H1 (cell line): ENCODE data around the gene ARMC7. TPM values are rescaled to one million over a fixed set of nuclear protein-coding genes. Genes with fewer than 3 reads are reported as not detected.

Experiments used
- CTCF ChIA-PET: fragments of 300-600 bp; sonication (Branson Sonifier 250); formaldehyde crosslinking; loops from one replicate; lab custom pipeline; 2021; ENCODE audit not compliant: partially characterized antibody; lab: Charles Lee
- POLR2A ChIA-PET: fragments of 300-600 bp; sonication (Branson Sonifier 250); formaldehyde crosslinking; loops from one replicate; lab custom pipeline; 2021; ENCODE audit warnings: inconsistent platforms; ENCODE audit not compliant: partially characterized antibody; lab: Charles Lee
- DNase-seq, 2 experiments: peaks; one replicate each; pipeline versions ENCODE4 v3.0.0 to v3.0.0-alpha.2; 2010 to 2022; ENCODE audit warnings: low spot score in 2 of 2, low read depth in 1 of 2, mixed read lengths in 1 of 2
- FAIRE-seq: peaks from 2 replicates; lab custom pipeline; 2011; peaks lifted over from hg19 to GRCh38; lab: Jason Lieb, UNC
- H2AFZ ChIP-seq: 2 replicates; pipeline ENCODE4 v1.8.1; 2012; ENCODE audit warnings: low read length, inconsistent platforms
- H2AK5ac ChIP-seq: 2 replicates; pipeline ENCODE4 v1.6.1; 2013; ENCODE audit warnings: low read depth, low read length
- H2BK120ac ChIP-seq: replicated peaks from 2 replicates; pipeline ENCODE3; 2013; ENCODE audit warnings: low read depth, low read length, inconsistent platforms
- H2BK12ac ChIP-seq: 2 replicates; pipeline ENCODE4 v1.6.1; 2013; ENCODE audit warnings: low read depth, low read length
- H2BK15ac ChIP-seq: 2 replicates; pipeline ENCODE4 v1.6.1; 2013; ENCODE audit warnings: low read length
- H2BK20ac ChIP-seq: 2 replicates; pipeline ENCODE4 v1.6.1; 2013; ENCODE audit warnings: low read length
- H2BK5ac ChIP-seq: 2 replicates; pipeline ENCODE4 v1.6.1; 2013; ENCODE audit warnings: low read depth, low read length
- H3K14ac ChIP-seq: 2 replicates; pipeline ENCODE4 v1.6.1; 2013; ENCODE audit warnings: inconsistent platforms; ENCODE audit not compliant: insufficient read length
- H3K18ac ChIP-seq: 2 replicates; pipeline ENCODE4 v1.6.1; 2013; ENCODE audit warnings: low read length; ENCODE audit errors: extremely low read depth
- H3K23ac ChIP-seq: 2 replicates; pipeline ENCODE4 v1.6.1; 2013; ENCODE audit warnings: inconsistent platforms; ENCODE audit not compliant: insufficient read length
- H3K23me2 ChIP-seq: 2 replicates; pipeline ENCODE4 v1.6.1; 2013; ENCODE audit warnings: low read depth, low read length
- H3K27ac ChIP-seq: 2 replicates; pipeline ENCODE4 v1.6.1; 2011; ENCODE audit warnings: low read depth, low read length, inconsistent platforms
- H3K27me3 ChIP-seq, 4 experiments: replicated peaks in 1 of 4; 1 replicate in 1 of 4; 2 replicates in 3 of 4; pipeline versions ENCODE4 v1.6.1 to v1.8.1; 2011 to 2013; ENCODE audit warnings: low read length in 3 of 4, mild to moderate bottlenecking in 3 of 4, inconsistent platforms in 2 of 4, mixed read lengths in 2 of 4, moderate library complexity in 1 of 4; ENCODE audit not compliant: control insufficient read depth in 3 of 4, insufficient read depth in 3 of 4; ENCODE audit errors: extremely low read depth in 1 of 4
- H3K36me3 ChIP-seq, 4 experiments: 2 replicates each; pipeline versions ENCODE4 v1.6.1 to v1.8.1; 2011 to 2013; ENCODE audit warnings: mild to moderate bottlenecking in 4 of 4, low read length in 3 of 4, moderate library complexity in 2 of 4, control low read depth in 1 of 4, inconsistent platforms in 1 of 4; ENCODE audit not compliant: insufficient read depth in 4 of 4, control insufficient read depth in 2 of 4
- H3K4ac ChIP-seq: replicated peaks from 2 replicates; pipeline ENCODE3; 2013; ENCODE audit warnings: low read length, low read depth, mixed read lengths, inconsistent platforms; ENCODE audit not compliant: insufficient read length
- H3K4me1 ChIP-seq, 4 experiments: replicated peaks in 1 of 4; 1 replicate in 1 of 4; 2 replicates in 3 of 4; pipeline versions ENCODE4 v1.6.1 to v1.8.1; 2011 to 2013; ENCODE audit warnings: low read length in 3 of 4, inconsistent platforms in 2 of 4, mixed read lengths in 1 of 4; ENCODE audit not compliant: insufficient read depth in 4 of 4, control insufficient read depth in 3 of 4
- H3K4me2 ChIP-seq, 2 experiments: 2 replicates each; pipeline versions ENCODE4 v1.6.1 to v1.8.1; 2011 to 2013; ENCODE audit warnings: low read depth in 2 of 2, low read length in 2 of 2, control low read depth in 1 of 2, inconsistent platforms in 1 of 2, mild to moderate bottlenecking in 1 of 2; ENCODE audit not compliant: insufficient read depth in 1 of 2
- H3K4me3 ChIP-seq, 4 experiments: fragments of 200-600, 300-600 bp in 1 of 4; sonication (generic), shearing (Covaris generic), sonication (Bioruptor Twin) in 1 of 4; 2 replicates each; pipeline versions ENCODE4 v1.5.1 to v1.8.1; 2011 to 2016; ENCODE audit warnings: low read length in 4 of 4, low read depth in 3 of 4, control low read depth in 2 of 4, inconsistent platforms in 2 of 4, mild to moderate bottlenecking in 2 of 4, mixed read lengths in 1 of 4, moderate library complexity in 1 of 4; ENCODE audit not compliant: insufficient read depth in 2 of 4; ENCODE audit errors: extremely low read depth in 1 of 4
- H3K56ac ChIP-seq: replicated peaks from 2 replicates; pipeline ENCODE3; 2013; ENCODE audit warnings: low read depth, mild to moderate bottlenecking, mixed read lengths, low read length, inconsistent platforms; ENCODE audit not compliant: insufficient read length
- H3K79me1 ChIP-seq: 2 replicates; pipeline ENCODE4 v1.6.1; 2013; ENCODE audit warnings: low read depth, low read length, control low read depth
- H3K79me2 ChIP-seq, 2 experiments: 2 replicates each; pipeline versions ENCODE4 v1.6.1 to v1.8.1; 2012 to 2013; ENCODE audit warnings: low read length in 2 of 2, mild to moderate bottlenecking in 2 of 2, inconsistent platforms in 1 of 2; ENCODE audit not compliant: insufficient read depth in 2 of 2, control insufficient read depth in 1 of 2
- H3K9ac ChIP-seq, 4 experiments: replicated peaks in 1 of 4; 1 replicate in 1 of 4; 2 replicates in 3 of 4; pipeline versions ENCODE4 v1.6.1 to v1.8.1; 2011 to 2013; ENCODE audit warnings: low read depth in 3 of 4, low read length in 3 of 4, control low read depth in 2 of 4, mild to moderate bottlenecking in 2 of 4, moderate library complexity in 2 of 4, inconsistent platforms in 1 of 4; ENCODE audit errors: extremely low read depth in 1 of 4
- H3K9me3 ChIP-seq, 2 experiments: 2 replicates each; pipeline versions ENCODE4 v1.6.1 to v1.8.1; 2012 to 2013; ENCODE audit warnings: mild to moderate bottlenecking in 2 of 2, moderate library complexity in 2 of 2, control low read depth in 1 of 2, inconsistent platforms in 1 of 2, low read depth in 1 of 2, low read length in 1 of 2, mixed read lengths in 1 of 2; ENCODE audit not compliant: insufficient read depth in 2 of 2
- H4K20me1 ChIP-seq, 2 experiments: replicated peaks in 1 of 2; 2 replicates each; pipeline versions ENCODE3 to v1.8.1; 2011 to 2013; ENCODE audit warnings: inconsistent platforms in 2 of 2, low read length in 2 of 2, mild to moderate bottlenecking in 1 of 2; ENCODE audit not compliant: insufficient read depth in 2 of 2, control insufficient read depth in 1 of 2
- H4K5ac ChIP-seq: 2 replicates; pipeline ENCODE4 v1.6.1; 2013; ENCODE audit warnings: low read length, low read depth, mixed read lengths, inconsistent platforms; ENCODE audit not compliant: insufficient read length
- H4K8ac ChIP-seq: 2 replicates; pipeline ENCODE4 v1.8.0; 2013; ENCODE audit warnings: mild to moderate bottlenecking, moderate library complexity, low read length, inconsistent platforms; ENCODE audit not compliant: insufficient read depth; ENCODE audit errors: extremely low read depth
- H4K91ac ChIP-seq: replicated peaks from 2 replicates; pipeline ENCODE3; 2013; ENCODE audit warnings: low read length, mixed read lengths, inconsistent platforms; ENCODE audit not compliant: insufficient read length
- ATF3 ChIP-seq: IDR thresholded peaks from 2 replicates; pipeline ENCODE4 v1.6.1; 2011; ENCODE audit warnings: low read depth, mild to moderate bottlenecking, low read length; ENCODE audit not compliant: insufficient read depth
- RXRA ChIP-seq: IDR thresholded peaks from 2 replicates; pipeline ENCODE4 v1.6.1; 2011; ENCODE audit warnings: low read depth, mild to moderate bottlenecking, low read length, moderate library complexity; ENCODE audit not compliant: insufficient read depth
- WGBS, 2 experiments: shearing (Covaris generic) in 1 of 2; methylation state at CpG; one replicate each; pipeline versions ENCODE4 v1.1.6 to v1.1.7; 2013 to 2015; ENCODE audit warnings: low lambda C conversion rate in 2 of 2, mixed read lengths in 2 of 2, inconsistent platforms in 1 of 2, low coverage in 1 of 2, missing lambda C conversion rate in 1 of 2; ENCODE audit not compliant: insufficient replicate concordance in 2 of 2, insufficient coverage in 1 of 2, insufficient read length in 1 of 2; ENCODE audit errors: extremely low coverage in 1 of 2, missing lambda C conversion rate in 1 of 2; 5-methylcytosine and 5-hydroxymethylcytosine counted together
- polyA plus RNA-seq, 7 experiments: library from polyadenylated mRNA; depleted of rRNA in 3 of 7; stranded (reverse) in 5 of 7; unstranded in 2 of 7; fragments of >200 nt in 5 of 7; fragments of 200-250 nt in 2 of 7; gene quantifications; 1 replicate in 5 of 7; 2 replicates in 1 of 7; 4 replicates in 1 of 7; pipeline versions ENCODE4 v1.2.1 to v1.2.3, GENCODE V29; 2011 to 2013; ENCODE audit warnings: missing spikeins in 2 of 7, mixed read lengths in 2 of 7
- total RNA-seq: library from RNA; stranded (reverse); fragmentation: NEBNext Ultra II Directional; extraction: Animal tissue kit (Norgen Biotek cat#: 25700); gene quantifications from 2 replicates; pipeline ENCODE4 v1.2.1, GENCODE V29; 2021

ARMC7 gene
- total and polyA plus RNA-seq, 2 of the 8 experiments (the other 6 are each of a cell fraction or from before 2014, with no cell fraction given): 9.8 to 13.6 TPM

DNA sequence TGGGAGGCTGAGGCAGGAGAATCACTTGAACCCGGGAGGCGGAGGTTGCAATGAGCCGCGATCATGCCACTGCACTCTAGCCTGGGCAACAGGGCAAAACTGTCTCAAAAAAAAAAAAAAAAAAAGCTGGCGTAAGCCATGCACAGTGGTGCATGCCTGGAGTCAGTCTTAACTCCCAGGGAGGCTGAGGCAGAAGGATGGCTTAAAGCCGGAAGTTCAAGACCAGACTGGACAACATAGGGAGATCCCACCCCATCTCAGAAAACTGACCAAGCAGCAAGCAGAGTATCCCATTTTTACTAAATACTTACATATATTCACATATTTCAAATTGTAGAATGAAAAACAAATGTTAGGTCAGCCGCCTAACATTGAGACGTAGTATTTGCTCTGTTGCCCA is 17.2 kb downstream of the ARMC7 start:
- Histone ChIP-seq H4K91ac (no peak overlapping the region), H3K23ac (no peak overlapping the region), H2BK5ac (no peak overlapping the region), H3K23me2 (peaks cover 3% of the 10 kb centered on the region; the same call in 1 of the 2 replicates), H3K27ac (no peak overlapping the region), H3K18ac (no peak overlapping the region), H4K20me1 (peaks cover 8 to 11% of the 10 kb centered on the region in 2 experiments), H2BK120ac (no peak overlapping the region), H3K9me3 (no peaks in the 10 kb centered on the region), H3K4ac (no peak overlapping the region), H3K56ac (no peak overlapping the region), H2AK5ac (no peak overlapping the region), H3K79me1 (no peaks in the 10 kb centered on the region; the same call in 1 of the 2 replicates), H2BK12ac (no peak overlapping the region), H2BK15ac (no peak overlapping the region), H3K4me3 (no peak overlapping the region), H3K36me3 (peaks cover 0 to 10% (median 6%) of the 10 kb centered on the region in 4 experiments; a peak in 6 of 8 replicates), H3K9ac (no peak overlapping the region), H3K79me2 (peaks cover 0 to 9% of the 10 kb centered on the region in 2 experiments; a peak in 1 of 4 replicates), H4K8ac (no peak overlapping the region), H3K27me3 (no peaks in the 10 kb centered on the region; a peak in 1 of 7 replicates), H3K4me1 (peaks cover 0 to 8% (median 4%) of the 10 kb centered on the region in 4 experiments; a peak in 5 of 7 replicates), H2AFZ (no peak overlapping the region), H2BK20ac (no peak overlapping the region), H3K4me2 (no peak overlapping the region), H4K5ac (no peak overlapping the region), H3K14ac (no peak overlapping the region)
- ChIA-PET POLR2A (interaction anchor here (0.8 to 13.9 kb wide), 7 partner anchors 10 to 836 kb away, joined by 3 to 134 read pairs (median 7); partner anchors contain the start of gene SLC16A5), CTCF (interaction anchor here (1.4 to 12.9 kb wide), 6 partner anchors 13 to 285 kb away, joined by 3 to 239 read pairs (median 8); partner anchors contain the start of gene ARMC7)
- no peak for DNase-seq
- 91% methylated on average over 7 of the region's 8 CpGs; no CpG with 5 or more reads in 1 of the 2 experiments for WGBS, 2 experiments
- no peak for FAIRE-seq
- TF ChIP-seq RXRA (no peak), ATF3 (no peak)
